ENCODE measurements around the gene EYS. TPM values are rescaled to one million over a fixed set of nuclear protein-coding genes. Genes with fewer than 3 reads are reported as not detected.

The EYS gene
- total RNA-seq, 4 donors from 2014 or later: under 0.01 TPM; not detected in 3

DNA sequence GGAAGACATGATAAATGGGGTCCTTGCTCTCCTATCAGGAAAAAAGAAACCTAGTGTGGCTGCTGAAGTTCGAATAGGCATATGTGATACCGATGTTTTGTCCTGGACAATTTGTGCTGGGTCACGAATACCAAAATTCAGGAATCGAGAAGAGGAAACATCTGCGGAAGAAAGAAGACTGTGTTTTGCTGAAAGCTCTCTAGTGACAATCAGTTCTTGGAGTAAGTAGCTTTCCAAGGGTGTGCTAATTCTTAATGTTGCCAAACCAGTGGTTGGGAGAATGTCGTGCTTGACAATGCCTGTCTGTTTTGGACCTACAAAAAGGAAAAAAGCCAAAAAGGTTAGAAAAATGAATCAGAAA is 1115.4 kb downstream of the EYS start:
- 75% methylated on average over 6 of the region's 6 CpGs for WGBS
- Histone ChIP-seq H3K4me1 (no peaks in the 10 kb centered on the region), H3K4me3 (no peak overlapping the region), H3K27ac (replicated peaks in 1 of 4) (no peak overlapping the region), H3K27me3 (no peaks in the 10 kb centered on the region), H3K36me3 (no peaks in the 10 kb centered on the region), H3K9me3 (peaks cover 0 to 6% (median 0%) of the 10 kb centered on the region in 4 donors)
- no peak for DNase-seq (ENCODE audit: extremely low spot score)
- TF ChIP-seq POLR2A (IDR thresholded peaks at IDR 0.05; ENCODE audit: low read depth) (no peak), POLR2AphosphoS5 (IDR thresholded peaks at IDR 0.05) (no peak), EP300 (IDR thresholded peaks at IDR 0.05) (no peak)
- TF ChIP-seq, protein P1, sequence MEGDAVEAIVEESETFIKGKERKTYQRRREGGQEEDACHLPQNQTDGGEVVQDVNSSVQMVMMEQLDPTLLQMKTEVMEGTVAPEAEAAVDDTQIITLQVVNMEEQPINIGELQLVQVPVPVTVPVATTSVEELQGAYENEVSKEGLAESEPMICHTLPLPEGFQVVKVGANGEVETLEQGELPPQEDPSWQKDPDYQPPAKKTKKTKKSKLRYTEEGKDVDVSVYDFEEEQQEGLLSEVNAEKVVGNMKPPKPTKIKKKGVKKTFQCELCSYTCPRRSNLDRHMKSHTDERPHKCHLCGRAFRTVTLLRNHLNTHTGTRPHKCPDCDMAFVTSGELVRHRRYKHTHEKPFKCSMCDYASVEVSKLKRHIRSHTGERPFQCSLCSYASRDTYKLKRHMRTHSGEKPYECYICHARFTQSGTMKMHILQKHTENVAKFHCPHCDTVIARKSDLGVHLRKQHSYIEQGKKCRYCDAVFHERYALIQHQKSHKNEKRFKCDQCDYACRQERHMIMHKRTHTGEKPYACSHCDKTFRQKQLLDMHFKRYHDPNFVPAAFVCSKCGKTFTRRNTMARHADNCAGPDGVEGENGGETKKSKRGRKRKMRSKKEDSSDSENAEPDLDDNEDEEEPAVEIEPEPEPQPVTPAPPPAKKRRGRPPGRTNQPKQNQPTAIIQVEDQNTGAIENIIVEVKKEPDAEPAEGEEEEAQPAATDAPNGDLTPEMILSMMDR (IDR thresholded peaks at IDR 0.05): no peak
- intact Hi-C loops (cut with DNase I): no loop called here

DNA sequence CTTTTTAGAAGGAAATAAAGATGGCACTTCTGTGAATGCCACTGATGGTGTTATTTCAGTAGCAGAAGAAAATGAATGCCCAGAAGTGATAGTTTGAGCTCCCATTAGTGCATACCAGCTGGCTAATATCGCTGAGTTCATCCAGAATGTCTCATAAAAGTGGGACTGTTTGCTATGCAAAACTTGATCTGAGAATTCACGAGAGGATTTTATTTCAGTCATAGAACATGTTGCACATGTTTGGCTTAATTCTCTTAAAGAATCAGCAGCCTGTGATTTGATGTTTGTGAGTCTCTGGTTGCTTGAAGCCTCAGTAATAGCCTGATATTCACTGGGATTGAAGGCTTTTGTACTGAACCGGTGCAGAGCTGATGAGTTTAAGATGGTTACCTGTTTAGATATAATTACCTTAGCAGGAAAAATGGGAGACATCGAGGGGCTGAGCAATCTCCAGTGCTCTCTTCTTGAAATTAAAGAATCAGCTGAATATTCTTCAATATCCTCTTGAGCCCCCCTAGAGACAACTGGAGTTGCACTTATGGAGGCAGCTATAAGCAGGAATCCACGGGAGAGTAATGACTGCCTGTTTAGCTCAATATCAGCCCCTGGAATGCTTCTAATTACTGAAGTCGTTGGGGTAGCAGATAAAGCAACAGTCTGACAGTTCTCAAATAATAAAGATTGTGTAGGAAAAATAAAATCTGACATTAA is 1115.9 kb downstream of the EYS start:
- DNase-seq (ENCODE audit: extremely low spot score): no peak
- Histone ChIP-seq H3K9me3 (peaks cover 0 to 5% (median 0%) of the 10 kb centered on the region in 4 donors), H3K36me3 (no peaks in the 10 kb centered on the region), H3K27ac (replicated peaks in 1 of 4) (no peak overlapping the region), H3K4me3 (no peak overlapping the region), H3K27me3 (no peaks in the 10 kb centered on the region), H3K4me1 (no peaks in the 10 kb centered on the region)
- no peak for TF ChIP-seq EP300 (IDR thresholded peaks at IDR 0.05)
- no peak for TF ChIP-seq POLR2AphosphoS5 (IDR thresholded peaks at IDR 0.05)
- TF ChIP-seq, protein P1 (IDR thresholded peaks at IDR 0.05): no peak
- no peak for TF ChIP-seq POLR2A (IDR thresholded peaks at IDR 0.05; ENCODE audit: low read depth)
- 66% methylated on average over 6 of the region's 6 CpGs for WGBS
- intact Hi-C loops (cut with DNase I): no loop called here

DNA sequence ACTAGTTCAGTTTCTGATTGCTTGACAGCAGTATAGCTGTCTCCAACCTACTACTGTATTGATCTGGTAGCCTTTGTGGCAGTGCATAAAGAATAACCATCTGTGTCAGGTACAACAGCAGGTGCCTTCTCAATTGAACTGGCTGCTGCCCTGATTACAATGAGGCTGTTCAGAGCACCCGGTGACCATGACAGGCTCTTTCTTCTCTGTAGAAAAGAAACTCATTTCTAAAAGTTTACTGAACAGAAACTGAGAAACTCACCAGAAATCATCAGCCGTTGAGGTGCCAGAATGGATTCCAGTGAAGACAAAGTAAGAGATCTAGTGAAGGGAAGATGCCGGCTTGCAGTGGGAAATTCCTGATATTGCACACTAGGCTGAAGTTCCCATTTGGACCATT is 1117.1 kb downstream of the EYS start:
- intact Hi-C loops (cut with DNase I): no loop called here
- no peak for DNase-seq (ENCODE audit: extremely low spot score)
- H3K27me3 ChIP-seq: no peaks in the 10 kb centered on the region
- WGBS: 83% methylated on average over 3 of the region's 3 CpGs
- H3K36me3 ChIP-seq: no peaks in the 10 kb centered on the region
- no peaks in the 10 kb centered on the region for H3K9me3 ChIP-seq
- no peaks in the 10 kb centered on the region for H3K4me1 ChIP-seq
- TF ChIP-seq POLR2AphosphoS5 (IDR thresholded peaks at IDR 0.05) (no peak), EP300 (IDR thresholded peaks at IDR 0.05) (no peak), POLR2A (IDR thresholded peaks at IDR 0.05; ENCODE audit: low read depth) (no peak)
- TF ChIP-seq, protein P1 (IDR thresholded peaks at IDR 0.05): no peak
- no peak overlapping the region for H3K4me3 ChIP-seq
- no peak overlapping the region for H3K27ac ChIP-seq (replicated peaks in 1 of 4)

DNA sequence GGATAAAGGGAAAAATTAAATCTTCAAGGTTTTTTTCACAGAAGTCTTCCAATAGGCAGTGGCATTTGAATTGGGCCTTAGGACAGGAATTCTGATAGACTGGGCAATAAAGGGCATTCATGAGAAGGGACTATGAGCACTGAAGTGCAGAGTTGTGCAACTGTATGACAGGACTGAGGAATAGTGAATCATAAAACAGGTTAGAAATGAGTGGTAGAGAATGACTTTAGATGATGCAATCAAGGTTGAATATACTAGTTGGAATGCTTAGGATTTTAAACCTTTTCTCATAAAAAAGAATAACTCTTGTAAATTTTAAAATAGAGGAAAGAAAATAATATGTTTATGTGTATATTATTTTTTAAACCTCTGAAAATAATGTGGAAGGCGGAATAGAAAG is 1126.7 kb downstream of the EYS start:
- no peaks in the 10 kb centered on the region for H3K9me3 ChIP-seq
- H3K4me1 ChIP-seq: no peaks in the 10 kb centered on the region
- TF ChIP-seq, protein P1 (IDR thresholded peaks at IDR 0.05): no peak
- TF ChIP-seq POLR2AphosphoS5 (IDR thresholded peaks at IDR 0.05) (no peak), EP300 (IDR thresholded peaks at IDR 0.05) (no peak), POLR2A (IDR thresholded peaks at IDR 0.05; ENCODE audit: low read depth) (no peak)
- intact Hi-C loops (cut with DNase I): no loop called here
- no peak for DNase-seq (ENCODE audit: extremely low spot score)
- WGBS: 82% methylated on average over 1 of the region's 1 CpG
- H3K36me3 ChIP-seq: no peaks in the 10 kb centered on the region
- H3K4me3 ChIP-seq: no peak overlapping the region
- H3K27ac ChIP-seq (replicated peaks in 1 of 4): no peak overlapping the region
- no peaks in the 10 kb centered on the region for H3K27me3 ChIP-seq
